ENCODE measurements around the gene TRABD.

The TRABD gene

GRCh38 chr22:50247748-50248147 lies 62.0 kb downstream of the TRABD start:
- H3K4me3 ChIP-seq (ENCODE audit: low read length), result no peak overlapping the region
- no peak for DNase-seq (ENCODE audit: low read depth, low spot score)

- DNase-seq (ENCODE audit: low read depth, low spot score), result no peak
- no peak overlapping the region for H3K4me3 ChIP-seq (ENCODE audit: low read length)
These were observed 62.7 kb downstream of the TRABD start for GRCh38 chr22:50248196-50249081.

All from Jurkat, Clone E6-1 (cell line).